Retina (tissue), 1 donor: Measurements from ENCODE around the gene ARPIN.
"Not testable (repeated sequence)": the region's sequence is repeated elsewhere in the genome, so short reads cannot be mapped to it uniquely, and the experiment has no call there.

Experiments used
- DNase-seq: peaks from one replicate; pipeline ENCODE4 v3.0.0-alpha.2; 2016

The ARPIN gene

DNA sequence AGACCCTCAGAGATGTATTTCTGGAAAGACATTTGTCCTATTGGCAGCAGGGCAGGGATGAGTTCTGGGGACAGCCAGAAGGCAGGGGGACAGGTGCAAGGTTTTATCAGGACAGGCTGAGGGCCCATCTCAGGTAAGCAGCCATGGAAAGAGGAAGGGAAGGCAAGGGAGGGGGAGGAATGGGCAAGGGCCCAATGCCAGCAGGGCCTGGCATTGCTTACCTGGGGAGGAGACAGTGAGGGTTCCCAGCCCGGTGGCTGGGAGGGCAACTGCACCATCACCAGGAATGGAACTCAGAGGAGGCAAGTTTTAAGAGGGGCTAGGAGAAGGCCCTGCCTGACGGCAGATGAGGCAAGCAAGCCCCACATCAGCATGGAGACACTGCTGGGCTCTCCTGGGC lies 3.1 kb downstream of the ARPIN start:
- no peak for DNase-seq

DNA sequence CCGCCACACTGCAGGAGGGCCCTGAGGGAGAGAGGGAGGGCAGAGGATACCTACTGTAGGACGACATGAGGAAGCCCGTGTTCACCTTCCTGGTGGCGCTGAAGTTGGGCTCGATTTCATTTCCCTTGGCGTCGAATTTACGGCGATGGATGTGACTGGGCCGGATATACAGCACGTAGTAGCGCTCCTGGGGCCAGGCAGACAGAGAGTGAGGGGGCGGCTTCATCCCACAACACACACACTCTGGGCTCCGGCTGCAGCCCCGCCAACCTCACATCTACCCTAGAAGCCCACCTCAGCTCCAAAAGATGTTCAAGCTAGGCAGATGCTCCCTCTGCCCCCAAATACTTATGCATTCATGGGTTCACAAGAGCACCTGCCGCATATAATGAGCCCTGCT lies 4.5 kb downstream of the ARPIN start:
- DNase-seq: no peak

DNA sequence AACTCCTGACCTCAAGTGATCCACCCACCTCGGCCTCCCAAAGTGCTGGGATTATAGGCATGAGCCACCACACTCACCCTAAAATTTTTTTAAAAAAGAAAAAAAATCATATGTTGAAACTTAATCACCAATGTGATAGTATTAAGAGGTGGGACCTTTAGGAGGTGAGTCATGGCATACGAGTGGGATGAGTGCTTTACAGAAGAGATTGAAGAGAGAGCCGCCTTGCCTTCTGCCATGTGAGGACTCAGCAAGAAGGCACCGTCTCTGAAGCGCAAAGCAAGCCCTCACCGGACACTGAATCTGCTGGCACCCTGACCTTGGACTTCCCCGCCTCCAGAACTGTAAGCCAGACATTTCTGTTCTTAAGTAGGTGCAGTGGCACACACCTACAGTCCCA lies 5.5 kb downstream of the ARPIN start:
- DNase-seq: no peak

DNA sequence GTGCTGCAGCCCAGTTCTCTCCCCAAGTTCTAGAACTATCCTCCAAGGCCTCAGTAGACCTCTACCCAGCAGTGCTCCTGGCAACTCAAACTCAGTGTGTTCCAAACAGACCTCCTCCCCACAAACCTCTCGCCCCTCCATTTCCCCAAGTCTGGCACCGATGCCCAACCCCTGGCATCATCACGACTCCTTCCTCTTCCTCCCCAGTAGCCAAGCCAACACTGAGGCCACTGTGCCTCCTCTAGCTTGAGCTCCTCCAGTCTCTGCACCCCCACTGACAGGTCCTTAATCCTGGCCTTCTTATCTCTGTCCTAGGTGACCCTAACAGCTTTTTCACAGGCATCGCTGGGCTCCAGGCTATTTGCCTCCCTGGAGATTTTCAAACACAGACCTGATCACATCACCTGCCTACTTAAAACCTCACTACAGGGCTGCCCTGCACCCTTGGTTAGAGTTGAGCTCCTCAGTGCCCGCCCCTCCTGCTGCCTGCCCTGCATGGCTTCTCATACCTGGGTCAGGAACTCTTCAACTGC lies 6.8 kb downstream of the ARPIN start:
- no peak for DNase-seq

DNA sequence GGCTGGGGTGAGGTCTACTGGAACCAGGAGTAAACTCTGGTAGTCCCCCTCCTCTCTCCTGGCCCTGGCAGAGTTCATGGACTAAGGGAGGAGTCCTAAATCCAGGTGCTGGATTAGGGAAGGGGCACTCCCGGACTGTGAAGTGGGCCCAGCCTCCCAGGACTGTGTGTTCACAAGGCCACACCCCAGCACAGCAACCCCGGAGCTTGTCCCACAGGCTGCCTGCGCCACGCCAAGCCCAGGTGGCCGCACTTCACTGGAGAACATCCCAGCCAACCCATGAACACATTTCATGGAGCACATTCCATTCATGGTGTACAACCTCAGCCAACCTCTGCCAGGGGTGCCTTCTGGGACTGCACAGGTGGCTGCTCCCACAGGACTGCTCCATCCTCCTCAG lies 8.2 kb downstream of the ARPIN start:
- no peak for DNase-seq

DNA sequence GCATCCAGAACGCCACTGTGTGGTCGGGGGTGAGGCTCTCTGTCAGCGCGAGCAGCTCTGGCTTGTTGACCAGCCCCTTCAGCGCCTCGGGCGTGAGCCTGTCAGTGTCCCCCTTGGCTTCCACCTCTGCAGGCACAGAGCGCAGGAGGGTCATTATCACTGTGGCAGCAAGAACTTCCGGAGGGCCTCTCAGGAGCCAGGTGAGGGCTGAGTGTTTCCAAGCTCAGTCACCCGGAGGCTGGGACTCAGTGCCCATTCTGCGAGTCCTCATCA lies 9.0 kb downstream of the ARPIN start:
- DNase-seq: no peak

DNA sequence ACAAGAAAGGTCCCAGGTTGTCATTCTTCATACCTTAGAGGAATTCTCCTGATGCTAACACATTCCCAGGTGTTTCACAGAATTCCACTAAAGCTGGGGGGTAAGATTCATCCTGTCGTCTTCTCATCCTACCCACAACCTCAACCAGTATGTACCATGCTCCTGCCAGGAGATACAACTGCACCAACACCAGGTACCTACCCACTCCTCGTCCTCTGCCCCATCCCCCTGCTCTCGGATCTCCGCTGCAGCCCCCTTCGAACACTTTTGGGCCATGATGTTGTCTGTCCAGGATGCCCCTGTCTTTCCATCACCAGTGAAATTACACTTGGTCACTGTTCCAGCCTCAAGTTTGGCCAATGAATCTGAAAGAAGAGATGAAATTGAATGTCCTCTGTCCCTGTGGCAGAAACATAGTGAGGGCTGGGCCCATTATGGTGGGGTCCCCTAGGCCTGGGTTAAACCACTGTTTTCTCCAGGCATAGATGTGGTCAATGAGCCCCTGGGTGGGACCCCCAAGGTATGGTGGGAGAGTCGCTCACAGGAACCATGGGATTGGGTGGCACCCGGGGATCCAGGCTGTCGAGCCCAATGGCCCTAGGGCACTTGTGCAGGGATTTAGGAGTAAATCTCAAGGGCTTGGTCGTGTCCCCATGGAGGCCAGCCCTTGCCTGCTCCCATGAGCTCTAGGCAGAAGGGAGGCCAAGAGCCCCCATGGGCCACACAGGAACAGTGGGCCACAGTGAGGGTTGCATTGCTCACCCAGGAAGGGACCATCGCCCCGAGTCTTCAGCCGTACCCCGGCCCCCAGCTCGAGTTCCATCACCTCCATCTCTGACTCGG lies 9.5 kb downstream of the ARPIN start:
- no peak for DNase-seq

DNA sequence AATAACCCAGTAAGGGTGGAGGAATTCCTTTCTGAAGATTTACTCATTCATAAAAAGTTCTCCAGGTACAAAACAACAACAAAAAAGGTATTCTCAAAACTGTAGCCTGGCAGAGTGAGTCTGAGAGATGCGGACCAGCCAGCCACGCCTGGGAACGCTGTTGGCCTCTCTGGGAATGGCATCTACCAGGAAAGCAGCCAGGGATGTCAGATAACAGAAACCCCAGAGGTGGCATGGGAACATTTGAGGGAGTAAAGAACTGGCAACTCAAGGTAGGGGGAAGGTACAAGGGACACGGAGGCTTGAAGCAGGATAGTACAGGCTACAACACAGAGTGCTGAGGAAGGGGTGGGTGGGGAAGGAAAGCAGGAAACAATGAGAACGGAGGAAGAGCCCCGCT lies 11.9 kb downstream of the ARPIN start:
- no peak for DNase-seq

DNA sequence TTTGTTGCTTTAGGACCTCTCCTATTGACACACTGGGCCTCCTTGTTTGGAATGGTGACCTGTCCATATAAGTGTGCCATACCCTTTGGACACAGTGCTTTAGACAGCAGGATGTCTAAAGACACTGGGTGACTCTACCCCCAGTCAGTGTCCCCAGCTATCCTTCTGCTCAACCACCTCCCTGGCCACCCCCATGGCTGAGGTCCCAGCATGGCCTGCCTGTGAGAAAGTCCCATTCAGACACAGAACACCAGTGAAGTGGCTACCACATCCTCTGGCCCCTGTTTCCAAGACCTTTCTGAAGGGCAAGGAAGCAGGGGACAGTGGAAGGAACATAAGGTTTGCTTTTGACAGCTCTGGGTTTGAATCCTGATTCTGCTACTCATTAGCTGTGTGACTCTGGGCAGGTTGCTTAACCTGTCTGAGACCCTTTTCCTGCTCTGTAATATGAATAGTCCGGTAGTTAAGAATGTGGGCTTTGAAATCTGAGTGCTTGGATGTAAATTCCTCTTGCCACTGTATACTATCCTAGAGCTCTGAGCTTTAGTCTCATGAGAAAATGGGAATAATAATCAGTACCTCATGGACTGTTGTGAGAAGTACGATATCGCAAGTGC lies 12.7 kb downstream of the ARPIN start:
- no peak for DNase-seq

DNA sequence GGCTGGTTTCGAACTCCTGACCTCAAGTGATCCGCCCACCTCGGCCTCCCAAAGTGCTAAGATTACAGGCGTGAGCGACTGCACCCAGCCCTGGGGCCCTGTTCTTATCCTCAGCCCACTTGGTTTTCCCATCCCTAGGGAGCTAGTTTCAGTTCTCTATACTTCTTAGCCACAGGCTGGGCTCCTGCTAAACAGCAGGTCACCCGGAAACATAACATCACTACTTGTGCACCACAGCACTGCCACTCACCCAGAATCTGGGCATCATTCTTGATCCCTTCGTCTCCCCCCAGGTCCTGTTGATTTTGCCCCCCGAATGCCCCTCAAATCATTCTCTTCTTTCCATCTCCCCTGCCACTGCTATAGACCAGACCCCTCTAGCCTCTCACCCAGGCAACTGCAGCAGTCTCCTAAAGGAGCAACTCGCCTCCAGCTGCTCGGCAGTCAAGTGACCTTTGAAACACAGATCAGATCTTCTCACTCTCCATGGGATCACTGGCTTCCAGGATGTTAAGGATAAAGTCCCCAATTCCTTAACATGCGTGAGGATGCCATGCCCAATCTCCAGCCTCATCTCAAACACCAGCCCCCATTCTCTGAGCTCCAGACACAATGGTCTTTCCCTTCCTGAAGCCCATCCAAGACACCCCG lies 13.3 kb downstream of the ARPIN start:
- no peak for DNase-seq

DNA sequence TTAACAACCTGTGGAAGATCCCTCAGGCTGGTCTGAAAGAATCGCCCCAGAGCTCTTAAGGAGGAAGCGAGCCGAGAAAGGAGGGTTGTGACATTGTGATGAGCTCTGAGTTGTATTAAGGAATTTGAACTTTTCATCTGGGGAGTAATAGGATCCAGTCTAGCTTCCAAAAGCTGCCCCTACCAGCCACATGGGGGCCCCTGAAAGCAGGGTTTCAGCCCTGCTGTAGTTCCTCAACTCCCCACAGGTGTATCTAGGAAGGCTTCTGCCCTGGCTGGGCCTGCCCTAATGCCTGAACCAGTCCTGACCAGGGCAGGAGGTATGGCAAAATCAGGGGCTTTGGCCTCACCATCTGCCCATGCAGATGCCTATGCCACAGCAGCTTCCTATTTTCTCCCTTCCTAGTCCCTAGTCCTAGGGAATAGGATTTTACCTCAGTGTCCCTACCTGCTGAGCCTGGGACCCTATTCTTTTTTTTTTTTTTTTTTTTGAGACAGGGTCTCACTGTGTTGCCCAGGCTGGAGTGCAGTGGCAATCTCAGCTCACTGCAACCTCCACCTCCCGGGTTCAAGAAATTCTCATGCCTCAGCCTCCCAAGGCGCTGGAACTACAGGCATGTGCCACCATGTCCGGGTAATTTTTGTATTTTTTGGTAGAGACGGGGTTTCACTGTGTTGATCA lies 14.0 kb downstream of the ARPIN start:
- DNase-seq: no peak

DNA sequence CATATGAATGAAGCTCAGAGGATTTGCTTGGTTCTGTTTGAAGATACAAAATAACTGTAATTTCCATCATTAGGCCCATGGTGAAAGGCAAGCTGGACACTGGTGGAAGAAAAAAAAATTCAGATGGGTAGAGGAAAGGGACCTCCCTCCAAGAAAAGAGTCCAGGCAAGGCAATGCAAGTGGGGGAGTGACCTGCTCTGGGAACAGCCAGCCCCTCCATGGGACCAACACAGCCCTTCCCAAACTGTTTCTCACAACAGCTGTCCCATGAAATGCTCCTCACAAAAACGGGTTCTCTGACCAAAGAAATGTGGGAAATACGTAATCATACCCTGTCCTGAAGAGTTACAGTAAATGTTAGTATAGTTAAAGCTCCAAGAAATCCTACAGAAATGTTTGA lies 14.6 kb downstream of the ARPIN start:
- DNase-seq: no peak

DNA sequence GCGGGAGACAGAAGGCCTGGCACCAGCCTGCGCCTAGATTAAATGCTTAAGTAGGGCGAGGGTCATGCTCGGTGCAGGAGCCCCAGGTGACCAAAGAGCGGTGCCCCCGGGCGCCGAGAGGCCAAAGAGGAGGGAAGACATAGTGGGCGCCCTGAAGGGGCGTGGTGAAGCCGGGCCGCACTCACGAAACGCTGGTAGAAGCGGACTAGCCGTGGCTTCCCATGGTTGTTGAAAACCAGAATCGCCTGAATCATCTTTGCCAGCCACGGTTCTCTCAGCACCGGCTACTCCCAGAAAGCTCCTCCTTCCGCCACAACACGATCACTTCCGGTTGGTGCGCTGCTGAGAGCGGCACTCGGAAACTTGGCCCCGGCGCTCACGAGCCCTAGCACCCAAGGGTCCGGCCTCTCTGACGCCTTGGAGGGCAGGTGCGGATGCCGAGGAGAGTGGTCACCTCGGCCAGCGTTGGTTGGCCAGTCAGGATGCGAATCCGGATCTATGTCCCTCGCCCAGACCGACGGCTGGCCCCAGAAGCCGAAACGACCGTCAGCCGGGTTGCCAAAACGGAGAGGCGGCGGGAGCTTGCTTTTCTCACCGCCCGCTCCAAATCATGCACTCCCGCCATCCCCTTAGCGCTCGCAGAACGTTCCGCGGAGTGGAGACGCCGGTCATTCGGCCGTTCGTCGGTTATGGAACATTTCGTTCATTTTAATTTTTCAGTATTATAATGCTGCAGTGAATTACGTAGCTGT lies 18.9 kb downstream of the ARPIN start, which contains the start of gene AP3S2:
AP3S2 (minus strand) TSS at position 299 of the 752 bp plus-strand sequence; CDS start at position 254, 45 bp downstream.
- DNase-seq: peak; percentile 99

DNA sequence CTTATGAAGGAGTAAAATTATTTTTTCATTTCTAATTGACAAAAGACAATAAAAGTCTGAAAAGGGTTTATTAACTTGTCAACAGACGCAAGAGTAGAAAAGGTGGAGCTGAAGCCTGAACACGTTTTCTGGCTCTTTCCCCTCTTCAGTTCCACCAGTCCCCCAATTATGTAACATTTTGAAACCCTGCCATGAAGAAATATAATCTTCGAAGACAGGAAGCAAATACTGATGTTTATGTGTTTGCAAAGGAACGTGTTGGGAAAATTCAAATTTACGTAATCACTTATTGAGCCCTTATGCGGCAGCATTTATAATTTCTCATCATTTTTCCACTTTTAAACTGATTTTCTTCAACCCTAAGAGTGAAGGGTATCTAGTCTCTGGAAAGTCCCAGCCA lies 19.7 kb downstream of the ARPIN start:
- no peak for DNase-seq

DNA sequence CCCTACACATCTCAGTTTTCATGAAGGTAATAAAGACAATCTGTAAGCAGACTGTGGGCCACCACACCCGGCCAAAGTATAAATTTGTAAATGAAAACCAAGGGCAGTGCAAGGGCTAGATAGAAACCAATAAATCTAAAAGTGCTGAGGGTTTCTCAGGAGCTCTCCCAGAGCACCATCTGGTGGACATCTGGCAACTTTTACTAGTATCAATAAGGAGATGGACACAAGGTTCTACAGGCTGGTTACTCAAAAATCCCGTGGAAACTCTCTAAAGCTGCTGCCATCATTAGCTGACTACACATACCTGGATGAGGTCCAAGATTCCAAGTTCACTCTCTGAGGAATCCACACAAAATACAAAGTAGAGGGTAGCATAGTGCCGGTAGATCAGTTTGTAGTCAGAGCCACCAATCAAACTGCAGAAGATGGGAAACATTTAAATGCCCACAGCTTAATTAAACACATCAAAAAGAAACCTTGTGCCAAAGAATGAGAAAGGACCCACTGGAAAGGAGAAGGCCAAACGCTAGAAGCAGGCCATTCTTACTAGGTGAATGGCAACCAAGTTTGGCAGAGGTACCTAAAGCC lies 24.4 kb downstream of the ARPIN start:
- no peak for DNase-seq

DNA sequence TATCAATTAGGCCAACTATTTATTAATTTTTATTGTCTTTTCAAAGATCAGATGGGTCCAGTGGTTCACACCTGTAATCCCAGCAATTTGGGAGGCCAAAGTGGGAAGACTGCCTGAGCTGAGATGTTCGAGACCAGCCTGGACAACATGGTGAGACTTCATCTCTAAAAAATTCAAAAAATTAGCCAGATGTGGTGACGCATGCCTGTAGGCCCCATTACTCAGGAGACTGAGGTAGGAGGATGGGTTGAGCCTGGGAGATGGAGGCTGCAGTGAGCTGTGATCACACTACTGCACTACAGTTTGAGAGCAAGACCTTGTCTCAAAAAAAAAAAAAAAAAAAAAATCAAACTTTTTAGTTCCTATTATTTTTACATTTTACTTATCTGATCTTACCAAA lies 27.1 kb downstream of the ARPIN start:
- DNase-seq: no peak

DNA sequence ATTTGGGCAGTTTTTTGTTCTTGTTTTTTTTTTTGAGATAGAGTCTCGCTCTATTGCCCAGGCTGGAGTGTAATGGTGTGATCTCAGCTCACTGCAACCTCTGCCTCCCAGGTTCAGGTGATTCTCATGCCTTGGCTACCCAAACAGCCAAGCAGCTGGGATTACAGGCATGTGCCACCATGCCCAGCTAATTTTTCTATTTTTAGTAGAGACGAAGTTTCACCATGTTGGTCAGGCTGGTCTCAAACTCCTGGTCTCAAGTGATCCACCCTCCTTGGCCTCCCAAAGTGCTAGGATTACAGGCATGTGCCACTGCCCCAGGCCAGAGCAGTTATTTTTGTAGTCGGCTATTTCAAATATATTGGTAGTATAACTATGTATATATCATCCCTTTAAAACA lies 27.6 kb downstream of the ARPIN start:
- DNase-seq: not testable (repeated sequence)

DNA sequence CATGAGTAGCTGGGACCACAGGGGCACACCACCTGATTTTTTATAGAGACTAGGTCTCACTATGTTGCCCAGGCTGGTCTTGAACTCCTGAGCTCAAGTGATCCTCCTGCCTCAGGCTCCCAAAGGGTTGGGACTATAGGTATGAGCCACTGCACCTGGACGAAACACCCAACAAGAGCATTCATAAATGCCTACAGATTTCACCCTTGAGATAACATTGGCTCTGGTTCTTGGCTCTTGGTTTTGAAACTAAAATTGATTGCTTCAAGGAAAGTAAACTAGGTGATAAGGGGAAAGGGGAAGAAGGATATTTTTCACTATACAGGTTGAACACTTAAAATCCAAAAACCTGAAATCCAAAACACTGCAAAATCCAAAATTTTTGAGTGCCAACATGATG lies 29.2 kb downstream of the ARPIN start:
- no peak for DNase-seq

DNA sequence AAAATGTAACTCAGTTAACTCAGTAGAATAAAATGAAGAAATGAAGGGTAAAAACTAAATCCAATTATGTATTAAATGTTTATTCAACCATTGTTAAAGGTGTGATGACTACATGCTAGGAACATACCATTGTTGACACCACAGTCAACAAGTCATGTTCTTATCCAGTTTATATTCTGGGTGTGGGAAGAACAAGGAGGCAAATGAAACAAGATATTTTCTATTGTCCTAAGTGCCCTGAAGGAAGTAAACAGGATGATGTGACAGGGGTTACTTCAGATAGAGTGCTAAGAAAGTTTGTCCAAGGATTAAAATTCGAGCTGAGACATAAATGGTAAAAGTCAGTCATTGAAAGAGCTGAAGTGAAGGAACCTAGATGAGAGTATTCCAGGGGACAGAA lies 32.0 kb downstream of the ARPIN start:
- no peak for DNase-seq

DNA sequence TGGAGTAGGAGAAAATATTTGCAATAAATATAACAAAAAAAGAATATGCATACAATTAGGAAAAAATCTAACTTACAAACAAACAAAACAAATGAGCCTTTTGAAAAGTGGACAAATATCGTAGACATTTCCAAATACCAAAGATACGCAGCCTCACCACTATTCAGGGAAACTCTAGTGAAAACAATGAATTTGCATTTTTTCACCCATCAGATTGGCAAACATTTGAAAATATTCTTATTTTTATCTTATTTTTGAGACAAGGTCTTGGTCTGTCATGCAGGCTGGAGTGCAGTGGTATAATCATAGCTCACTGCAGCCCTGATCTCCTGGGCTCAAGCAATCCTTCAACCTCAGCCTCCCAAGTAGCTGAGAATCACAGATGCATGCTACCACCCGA lies 34.4 kb downstream of the ARPIN start:
- DNase-seq: no peak

DNA sequence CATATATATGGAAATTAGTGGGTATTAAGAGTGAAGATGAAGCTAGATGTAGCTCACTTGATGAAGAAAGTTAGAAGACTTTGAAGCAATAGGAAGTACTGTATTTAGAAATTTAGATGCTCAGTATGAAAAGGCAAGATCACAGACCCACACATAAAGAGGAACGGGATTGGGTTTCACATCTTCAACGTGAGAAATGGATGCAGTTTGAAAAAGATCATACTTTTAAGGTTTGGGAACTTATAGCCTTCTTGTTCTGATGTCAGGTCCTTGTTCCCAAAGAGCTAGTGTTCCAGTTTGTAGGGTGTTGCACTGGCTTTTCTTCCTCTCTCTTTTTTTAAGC lies 35.7 kb downstream of the ARPIN start:
- no peak for DNase-seq

DNA sequence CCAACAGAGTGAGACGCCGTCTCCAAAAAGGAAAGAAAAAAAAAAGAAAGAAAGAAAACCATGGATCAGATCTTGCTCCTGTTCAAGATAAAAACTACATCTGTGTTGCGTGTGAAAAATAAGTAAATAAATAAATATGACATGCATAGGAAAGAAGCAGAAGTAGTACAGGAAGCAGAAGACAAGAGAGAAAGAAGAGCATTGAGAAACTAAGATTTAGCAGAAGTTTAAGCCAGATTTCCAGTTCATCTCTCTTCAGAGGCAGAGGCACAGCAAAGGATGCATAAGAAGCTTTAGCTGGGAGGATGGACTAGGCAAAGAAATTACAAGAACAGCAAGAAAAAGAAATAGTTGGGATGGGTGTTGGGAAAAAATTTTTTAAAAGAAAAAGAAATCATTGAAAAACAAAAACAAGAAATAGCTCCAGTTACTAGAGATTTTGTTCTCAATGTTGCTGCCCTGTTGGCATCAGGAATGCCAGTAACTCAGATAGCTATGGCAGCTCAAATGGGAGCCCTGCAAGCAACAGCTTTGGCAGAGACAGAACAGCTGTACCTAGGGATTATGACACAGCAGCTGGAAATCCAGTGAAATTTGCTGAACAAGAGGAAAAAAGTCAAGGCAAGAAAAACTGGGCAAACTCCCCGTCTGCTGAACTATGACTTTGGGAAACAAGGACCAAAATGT lies 36.2 kb downstream of the ARPIN start:
- DNase-seq: no peak
